B cell (primary cell): ENCODE results near the gene RAP1GAP2.

Experiments
- EZH2 ChIP-seq: IDR thresholded peaks from 2 replicates; pipeline ENCODE4 v1.6.1; 2012; ENCODE audit warnings: borderline replicate concordance, low read depth, mild to moderate bottlenecking, moderate library complexity, low read length; ENCODE audit not compliant: insufficient read depth, poor library complexity, severe bottlenecking
- TF ChIP-seq, protein P1 (sequence below): fragments of 200-600 bp; IDR thresholded peaks from one replicate; pipeline ENCODE4 v1.8.0; 2022; ENCODE audit warnings: antibody characterized with exemption, mild to moderate bottlenecking

GRCh38 chr17:2971851-2972250 lies 175.6 kb downstream of the RAP1GAP2 start:
- TF ChIP-seq, protein P1, sequence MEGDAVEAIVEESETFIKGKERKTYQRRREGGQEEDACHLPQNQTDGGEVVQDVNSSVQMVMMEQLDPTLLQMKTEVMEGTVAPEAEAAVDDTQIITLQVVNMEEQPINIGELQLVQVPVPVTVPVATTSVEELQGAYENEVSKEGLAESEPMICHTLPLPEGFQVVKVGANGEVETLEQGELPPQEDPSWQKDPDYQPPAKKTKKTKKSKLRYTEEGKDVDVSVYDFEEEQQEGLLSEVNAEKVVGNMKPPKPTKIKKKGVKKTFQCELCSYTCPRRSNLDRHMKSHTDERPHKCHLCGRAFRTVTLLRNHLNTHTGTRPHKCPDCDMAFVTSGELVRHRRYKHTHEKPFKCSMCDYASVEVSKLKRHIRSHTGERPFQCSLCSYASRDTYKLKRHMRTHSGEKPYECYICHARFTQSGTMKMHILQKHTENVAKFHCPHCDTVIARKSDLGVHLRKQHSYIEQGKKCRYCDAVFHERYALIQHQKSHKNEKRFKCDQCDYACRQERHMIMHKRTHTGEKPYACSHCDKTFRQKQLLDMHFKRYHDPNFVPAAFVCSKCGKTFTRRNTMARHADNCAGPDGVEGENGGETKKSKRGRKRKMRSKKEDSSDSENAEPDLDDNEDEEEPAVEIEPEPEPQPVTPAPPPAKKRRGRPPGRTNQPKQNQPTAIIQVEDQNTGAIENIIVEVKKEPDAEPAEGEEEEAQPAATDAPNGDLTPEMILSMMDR: no peak
- TF ChIP-seq EZH2: no peak
